ENCODE results near the gene TXNDC12.
"Not testable (repeated sequence)": the region's sequence is repeated elsewhere in the genome, so short reads cannot be mapped to it uniquely, and the experiment has no call there.

The TXNDC12 gene

GRCh38 chr1:52045666-52046195 lies 9.3 kb downstream of the TXNDC12 start:
- DNase-seq (ENCODE audit: low spot score) = not testable (repeated sequence)

GRCh38 chr1:52045236-52045635 lies 9.8 kb downstream of the TXNDC12 start:
- no peak for DNase-seq (ENCODE audit: low spot score)

- DNase-seq (ENCODE audit: low spot score) = no peak
These were observed 13.3 kb downstream of the TXNDC12 start for GRCh38 chr1:52041551-52042185.

GRCh38 chr1:52037909-52038308 lies 17.1 kb downstream of the TXNDC12 start:
- DNase-seq (ENCODE audit: low spot score) = no peak

GRCh38 chr1:52037402-52037814 lies 17.6 kb downstream of the TXNDC12 start:
- no peak for DNase-seq (ENCODE audit: low spot score)

- DNase-seq (ENCODE audit: low spot score) = no peak
These were observed 21.0 kb downstream of the TXNDC12 start for GRCh38 chr1:52034050-52034384.

- DNase-seq (ENCODE audit: low spot score) = peak; percentile 90
These were observed 21.6 kb downstream of the TXNDC12 start, which contains the start of gene KTI12 for GRCh38 chr1:52033190-52034049. Gene KTI12, minus strand, starts transcription at chr1:52033810. Its CDS starts 49 bp downstream, at chr1:52033761.

GRCh38 chr1:52032785-52033131 lies 22.2 kb downstream of the TXNDC12 start:
- no peak for DNase-seq (ENCODE audit: low spot score)

GRCh38 chr1:52032124-52032784 lies 22.7 kb downstream of the TXNDC12 start:
- DNase-seq (ENCODE audit: low spot score) = no peak

- DNase-seq (ENCODE audit: low spot score) = not testable (repeated sequence)
These were observed 26.2 kb downstream of the TXNDC12 start for GRCh38 chr1:52028839-52029238.

GRCh38 chr1:52028328-52028727 lies 26.7 kb downstream of the TXNDC12 start:
- no peak for DNase-seq (ENCODE audit: low spot score)

- no peak for DNase-seq (ENCODE audit: low spot score)
These were observed 28.7 kb downstream of the TXNDC12 start for GRCh38 chr1:52026278-52026677.

- no peak for DNase-seq (ENCODE audit: low spot score)
These were observed 32.9 kb downstream of the TXNDC12 start for GRCh38 chr1:52022133-52022532.

- DNase-seq (ENCODE audit: low spot score) = no peak
These were observed 46.8 kb downstream of the TXNDC12 start for GRCh38 chr1:52008071-52008809.

- no peak for DNase-seq (ENCODE audit: low spot score)
These were observed 47.6 kb downstream of the TXNDC12 start for GRCh38 chr1:52007215-52008002.

- not testable (repeated sequence) for DNase-seq (ENCODE audit: low spot score)
These were observed 48.9 kb downstream of the TXNDC12 start for GRCh38 chr1:52006081-52006553.

GRCh38 chr1:52005548-52005947 lies 49.4 kb downstream of the TXNDC12 start:
- DNase-seq (ENCODE audit: low spot score) = not testable (repeated sequence)

GRCh38 chr1:52003877-52004276 lies 51.1 kb downstream of the TXNDC12 start:
- no peak for DNase-seq (ENCODE audit: low spot score)

- DNase-seq (ENCODE audit: low spot score) = peak; percentile 86
These were observed 52.7 kb downstream of the TXNDC12 start for GRCh38 chr1:52002038-52002917.

- no peak for DNase-seq (ENCODE audit: low spot score)
These were observed 56.3 kb downstream of the TXNDC12 start for GRCh38 chr1:51998701-51999100.
